AG04449 (cell line): ENCODE results near the gene ADAMTS13.

Experiments
- CTCF ChIA-PET: fragments of 350-600 bp; formaldehyde crosslinking; extraction: SDS; loops from one replicate; lab custom pipeline; 2021; ENCODE audit warnings: antibody characterized with exemption; lab: Yijun Ruan, JAX
- POLR2A ChIA-PET: fragments of 400-600, 350-600 bp; formaldehyde crosslinking; extraction: SDS; loops from one replicate; lab custom pipeline; 2020; ENCODE audit warnings: antibody characterized with exemption, inconsistent platforms; lab: Yijun Ruan, JAX
- DNase-seq: peaks from one replicate; pipeline ENCODE4 v3.0.0-alpha.2; 2010; ENCODE audit warnings: low read depth, low spot score
- H3K4me3 ChIP-seq: 2 replicates; pipeline ENCODE4 v1.5.1; 2011; ENCODE audit warnings: low read depth, mild to moderate bottlenecking, control low read depth, low read length
- CTCF ChIP-seq: IDR thresholded peaks from one replicate; pipeline ENCODE4 v1.5.1; 2011; ENCODE audit warnings: mild to moderate bottlenecking, moderate library complexity, low read length, control low read depth, inconsistent platforms; ENCODE audit not compliant: insufficient read depth; ENCODE audit errors: missing control alignments

The ADAMTS13 gene

GRCh38 chr9:133505901-133506652 lies 83.9 kb downstream of the ADAMTS13 start:
- ChIA-PET POLR2A (no interaction called here), CTCF (interaction anchor here (0.9 kb wide), 1 partner anchor 12 kb away, joined by 3 read pairs; no protein-coding TSS in a partner anchor)
- no peak for DNase-seq
- no peak for TF ChIP-seq CTCF
- H3K4me3 ChIP-seq, result no peak overlapping the region

GRCh38 chr9:133506653-133507038 lies 84.5 kb downstream of the ADAMTS13 start:
- CTCF ChIA-PET, result no interaction called here
- DNase-seq, result no peak

GRCh38 chr9:133507246-133507965 lies 85.2 kb downstream of the ADAMTS13 start:
- H3K4me3 ChIP-seq, result no peak overlapping the region
- POLR2A ChIA-PET, result no interaction called here
- no peak for TF ChIP-seq CTCF
- no peak for DNase-seq
- CTCF ChIA-PET, result no interaction called here

More at GRCh38 chr9:133506653-133507038, 84.5 kb downstream of the ADAMTS13 start:
- no peak for TF ChIP-seq CTCF
- POLR2A ChIA-PET, result no interaction called here
- no peak overlapping the region for H3K4me3 ChIP-seq

- ChIA-PET POLR2A (no interaction called here), CTCF (no interaction called here)
- H3K4me3 ChIP-seq, result no peak overlapping the region
- TF ChIP-seq CTCF, result no peak
- no peak for DNase-seq
Measured at GRCh38 chr9:133508046-133508445, 85.9 kb downstream of the ADAMTS13 start.
